Right lobe of liver (tissue), 6 donors: Measurements from ENCODE around the gene LACTBL1. TPM values are rescaled to one million over a fixed set of nuclear protein-coding genes. Genes with fewer than 3 reads are reported as not detected.
A peak's percentile ranks its signal among the peaks of the same experiment; 100 is the strongest.

ENCODE experiments used
- ATAC-seq, 4 donors: fragments of 200-7000 bp; cut with Tn5 transposase; one replicate each; pipeline ENCODE4 v1.9.1; 2020; ENCODE audit warnings: mild to moderate bottlenecking in 4 of 4, moderate library complexity in 4 of 4
- DNase-seq, 3 donors: peaks; one replicate each; pipeline ENCODE4 v3.0.0-alpha.2; 2020
- H3K27ac ChIP-seq, 3 donors: fragments of 200-600 bp; one replicate each; pipeline ENCODE4 v1.8.0; 2022
- H3K27me3 ChIP-seq, 2 donors: fragments of 200-600 bp; one replicate each; pipeline ENCODE4 v1.8.0; 2022
- H3K36me3 ChIP-seq, 4 donors: fragments of 200-600 bp; sonication (generic) in 1 of 4; one replicate each; pipeline versions ENCODE4 v1.5.1 to v1.8.0; 2017 to 2022; ENCODE audit warnings: control low read depth in 1 of 4
- H3K4me1 ChIP-seq, 4 donors: fragments of 200-600 bp; sonication (generic) in 1 of 4; one replicate each; pipeline versions ENCODE4 v1.5.1 to v1.8.0; 2017 to 2022; ENCODE audit warnings: control low read depth in 1 of 4
- H3K4me3 ChIP-seq, 3 donors: fragments of 200-600 bp; one replicate each; pipeline ENCODE4 v1.8.0; 2022
- H3K9me3 ChIP-seq, 4 donors: fragments of 200-600 bp; sonication (generic) in 1 of 4; one replicate each; pipeline versions ENCODE4 v1.5.1 to v1.8.0; 2017 to 2022; ENCODE audit warnings: control low read depth in 1 of 4
- POLR2A ChIP-seq: fragments of 450-650 bp; IDR thresholded peaks from one replicate; pipeline ENCODE4 v1.6.1; 2017; ENCODE audit warnings: antibody characterized with exemption, mild to moderate bottlenecking
- WGBS: methylation state at CpG from one replicate; pipeline ENCODE4 v1.1.6; 2018; ENCODE audit warnings: low coverage, low lambda C conversion rate; ENCODE audit not compliant: insufficient coverage; ENCODE audit errors: missing lambda C conversion rate; 5-methylcytosine and 5-hydroxymethylcytosine counted together
- intact Hi-C, 2 donors: fragments of 100-400 bp; cut with DNase I; formaldehyde crosslinking; loops; one replicate each; pipeline versions ENCODE4 v1.11.2 to v1.14.1; 2022
- total RNA-seq, 6 experiments: library from RNA; depleted of rRNA in 2 of 6; stranded (reverse); fragments of >200 nt in 2 of 6; fragmentation: NEBNext Ultra II Directional in 3 of 6; extraction: Animal tissue kit (Norgen Biotek cat#: 25700) in 3 of 6; gene quantifications; one replicate each; pipeline versions ENCODE4 v1.1.0 to v1.2.4, GENCODE V29; 2016 to 2023
- TF ChIP-seq, protein P1 (sequence below), 4 donors: fragments of 200-600 bp in 3 of 4; fragments of 450-650 bp in 1 of 4; IDR thresholded peaks; one replicate each; pipeline versions ENCODE4 v1.5.1 to v1.8.0; 2016 to 2022; ENCODE audit warnings: antibody characterized with exemption in 4 of 4, mild to moderate bottlenecking in 2 of 4
- donor health status: DM: no; HTN: yes; CAD: no.
- donor health status: DM: no; HTN: no; CAD: no.
- donor health status: DM: no; HTN: no; CAD: no.
- donor health status: DM: no; HTN: yes; CAD: no.
- donor health status: DM: no; HTN: yes; CAD: no.

LACTBL1 gene
- total RNA-seq, 6 experiments from 2014 or later, result not detected

DNA sequence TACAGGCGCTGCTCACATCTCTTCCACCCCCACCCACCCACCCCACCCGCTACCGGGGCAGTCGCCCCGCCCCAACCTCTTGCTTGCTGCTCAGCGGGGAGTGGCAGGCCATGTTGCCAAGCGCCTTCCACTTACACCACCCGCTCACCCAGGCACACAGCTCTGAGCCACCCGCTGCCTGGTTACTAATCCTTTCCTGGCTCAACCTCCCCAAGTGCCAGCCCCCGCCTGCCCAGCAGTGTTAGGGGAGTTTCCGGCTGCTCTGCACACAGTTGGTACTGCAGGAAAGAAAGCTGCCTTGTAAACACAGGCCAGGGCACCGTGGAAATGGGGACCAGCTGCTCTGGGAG is 56.2 kb downstream of the LACTBL1 start:
- 90% methylated on average over 4 of the region's 12 CpGs for WGBS
- intact Hi-C loops, result loop anchor here in 1 of 2 donors (10.0 kb wide), 1 partner anchor 322 kb away; no protein-coding TSS in a partner anchor
- DNase-seq (peak in 1 of 3 donors; percentile 35), ATAC-seq (no peak)
- Histone ChIP-seq H3K27ac (no peak overlapping the region), H3K4me1 (no peaks in the 10 kb centered on the region), H3K4me3 (no peak overlapping the region), H3K36me3 (no peaks in the 10 kb centered on the region), H3K9me3 (no peaks in the 10 kb centered on the region), H3K27me3 (no peaks in the 10 kb centered on the region)
- TF ChIP-seq, protein P1, sequence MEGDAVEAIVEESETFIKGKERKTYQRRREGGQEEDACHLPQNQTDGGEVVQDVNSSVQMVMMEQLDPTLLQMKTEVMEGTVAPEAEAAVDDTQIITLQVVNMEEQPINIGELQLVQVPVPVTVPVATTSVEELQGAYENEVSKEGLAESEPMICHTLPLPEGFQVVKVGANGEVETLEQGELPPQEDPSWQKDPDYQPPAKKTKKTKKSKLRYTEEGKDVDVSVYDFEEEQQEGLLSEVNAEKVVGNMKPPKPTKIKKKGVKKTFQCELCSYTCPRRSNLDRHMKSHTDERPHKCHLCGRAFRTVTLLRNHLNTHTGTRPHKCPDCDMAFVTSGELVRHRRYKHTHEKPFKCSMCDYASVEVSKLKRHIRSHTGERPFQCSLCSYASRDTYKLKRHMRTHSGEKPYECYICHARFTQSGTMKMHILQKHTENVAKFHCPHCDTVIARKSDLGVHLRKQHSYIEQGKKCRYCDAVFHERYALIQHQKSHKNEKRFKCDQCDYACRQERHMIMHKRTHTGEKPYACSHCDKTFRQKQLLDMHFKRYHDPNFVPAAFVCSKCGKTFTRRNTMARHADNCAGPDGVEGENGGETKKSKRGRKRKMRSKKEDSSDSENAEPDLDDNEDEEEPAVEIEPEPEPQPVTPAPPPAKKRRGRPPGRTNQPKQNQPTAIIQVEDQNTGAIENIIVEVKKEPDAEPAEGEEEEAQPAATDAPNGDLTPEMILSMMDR (IDR thresholded peaks at IDR 0.05), result no peak
- TF ChIP-seq POLR2A, result no peak

DNA sequence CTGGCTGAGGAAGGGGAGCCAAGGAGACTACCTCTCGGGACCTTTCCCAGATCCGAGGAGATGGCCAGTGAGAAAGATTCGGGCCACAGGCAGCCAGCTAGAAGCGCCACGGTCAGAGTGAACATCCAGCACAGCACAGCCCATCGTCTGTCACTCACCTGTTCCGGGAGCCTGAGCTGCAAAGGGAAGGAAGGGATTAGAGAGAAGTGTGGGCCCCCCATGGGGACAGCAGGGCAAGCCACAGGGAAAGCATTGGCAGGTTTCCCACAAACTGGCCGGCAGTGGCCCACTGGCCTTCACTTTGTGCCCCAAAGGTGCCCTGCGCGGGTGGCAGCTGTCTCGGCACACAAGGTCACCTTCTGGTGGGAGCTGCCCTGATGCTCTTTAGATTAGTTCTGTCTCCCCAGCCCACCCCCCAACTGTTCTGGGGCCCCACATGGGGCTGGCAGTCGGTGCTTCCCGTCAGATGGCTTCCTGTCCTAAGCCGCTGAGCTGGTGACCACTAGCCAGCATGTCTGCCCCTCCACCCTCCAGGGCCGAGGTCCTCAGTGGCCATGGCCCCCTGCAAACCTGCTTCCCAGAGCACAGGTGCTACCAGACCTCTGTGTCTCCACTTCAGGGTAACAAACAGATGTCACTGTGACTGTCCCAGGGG is 56.7 kb downstream of the LACTBL1 start:
- intact Hi-C loops, result loop anchor here in 1 of 2 donors (10.0 kb wide), 1 partner anchor 321 kb away; no protein-coding TSS in a partner anchor
- TF ChIP-seq, protein P1 (IDR thresholded peaks at IDR 0.05), result no peak
- TF ChIP-seq POLR2A, result no peak
- Histone ChIP-seq H3K4me1 (no peaks in the 10 kb centered on the region), H3K36me3 (no peaks in the 10 kb centered on the region), H3K9me3 (no peaks in the 10 kb centered on the region), H3K27ac (no peak overlapping the region), H3K27me3 (no peaks in the 10 kb centered on the region), H3K4me3 (no peak overlapping the region)
- ATAC-seq (no peak), DNase-seq (no peak)
- WGBS, result 20% methylated on average over 4 of the region's 15 CpGs

DNA sequence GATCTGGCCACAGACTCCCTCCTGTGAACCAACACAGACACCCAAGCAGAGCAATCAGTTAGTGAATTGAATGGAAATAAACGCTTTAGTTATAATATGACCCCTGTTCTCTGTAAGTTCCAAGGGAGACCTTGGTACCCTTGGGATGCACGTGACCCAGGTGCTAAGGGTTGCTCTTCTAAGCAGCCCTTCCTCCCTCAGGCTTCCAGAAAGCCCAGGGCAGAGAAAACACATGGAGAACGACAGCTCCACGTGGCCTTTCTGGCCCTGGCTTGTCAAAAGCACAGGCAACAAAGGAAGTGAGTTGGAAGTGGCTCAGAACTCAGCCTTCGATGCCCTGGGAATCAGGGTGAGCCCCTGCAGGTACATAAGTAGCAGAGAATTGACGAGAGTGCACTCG is 57.4 kb downstream of the LACTBL1 start:
- intact Hi-C loops, result loop anchor here in 1 of 2 donors (10.0 kb wide), 1 partner anchor 320 kb away; no protein-coding TSS in a partner anchor
- no peaks in the 10 kb centered on the region for H3K4me1 ChIP-seq
- no peak for TF ChIP-seq POLR2A
- TF ChIP-seq, protein P1 (IDR thresholded peaks at IDR 0.05), result no peak
- H3K27me3 ChIP-seq, result no peaks in the 10 kb centered on the region
- no peaks in the 10 kb centered on the region for H3K9me3 ChIP-seq
- DNase-seq (no peak), ATAC-seq (no peak)
- WGBS, result 44% methylated on average over 6 of the region's 7 CpGs
- no peak overlapping the region for H3K4me3 ChIP-seq
- H3K27ac ChIP-seq, result no peak overlapping the region
- H3K36me3 ChIP-seq, result no peaks in the 10 kb centered on the region

DNA sequence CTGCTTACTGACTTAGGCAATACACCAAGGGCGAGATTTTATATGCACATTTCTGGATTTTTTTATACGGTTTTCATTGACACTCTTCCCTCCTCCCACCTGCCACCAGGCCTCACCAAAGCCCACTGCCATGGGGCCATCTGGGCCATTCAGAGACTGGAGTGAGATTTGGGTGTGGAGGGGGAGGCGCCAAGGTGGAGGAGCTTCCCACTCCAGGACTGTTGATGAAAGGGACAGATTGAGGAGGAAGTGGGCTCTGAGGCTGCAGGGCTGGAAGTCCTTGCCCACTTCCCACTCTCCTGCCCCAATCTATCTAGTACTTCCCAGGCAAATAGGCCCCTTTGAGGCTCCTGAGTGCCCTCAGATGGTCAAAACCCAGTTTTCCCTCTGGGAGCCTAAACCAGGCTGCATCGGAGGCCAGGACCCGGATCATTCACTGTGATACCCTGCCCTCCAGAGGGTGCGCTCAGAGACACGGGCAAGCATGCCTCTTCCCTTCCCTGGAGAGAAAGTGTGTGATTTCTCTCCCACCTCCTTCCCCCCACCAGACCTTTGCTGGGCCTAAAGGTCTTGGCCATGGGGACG is 57.9 kb downstream of the LACTBL1 start:
- no peak overlapping the region for H3K27ac ChIP-seq
- H3K27me3 ChIP-seq, result no peaks in the 10 kb centered on the region
- ATAC-seq (no peak), DNase-seq (no peak)
- no peaks in the 10 kb centered on the region for H3K36me3 ChIP-seq
- no peak for TF ChIP-seq POLR2A
- TF ChIP-seq, protein P1 (IDR thresholded peaks at IDR 0.05), result no peak
- intact Hi-C loops, result loop anchor here in 1 of 2 donors (10.0 kb wide), 1 partner anchor 320 kb away; no protein-coding TSS in a partner anchor
- H3K9me3 ChIP-seq, result no peaks in the 10 kb centered on the region
- 80% methylated on average over 6 of the region's 8 CpGs for WGBS
- no peak overlapping the region for H3K4me3 ChIP-seq
- no peaks in the 10 kb centered on the region for H3K4me1 ChIP-seq
